Stimulated activated CD4-positive, alpha-beta T cell treated with anti-CD3 and anti-CD28 coated beads, TNF-alpha, amount 100 ng/mL, for 1 hour (primary cell): ENCODE data around the gene FBXO38.

Experiments
- DNase-seq, 3 donors: peaks; one replicate each; pipeline ENCODE4 v3.0.0-alpha.2; 2020; ENCODE audit warnings: low read depth in 3 of 3, low spot score in 1 of 3

The FBXO38 gene

DNA sequence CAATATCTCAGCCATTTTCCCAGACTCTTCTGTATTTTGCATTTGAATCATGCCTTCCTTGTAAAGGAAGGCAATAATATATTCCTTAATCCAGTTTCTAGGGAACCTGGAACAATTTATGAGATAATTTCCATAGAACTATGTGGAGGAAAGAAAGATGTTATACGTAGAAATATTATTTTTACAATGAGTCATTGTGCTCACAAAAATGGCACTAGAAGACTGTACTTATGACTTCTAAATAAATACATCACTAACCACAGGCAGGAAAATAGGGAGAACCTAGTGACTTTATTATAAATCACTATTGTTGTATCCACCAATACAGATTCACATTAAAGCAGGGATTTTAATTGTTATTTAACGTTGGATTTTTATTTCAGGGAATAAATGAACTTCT is 87.6 kb downstream of the FBXO38 start:
- DNase-seq = no peak

DNA sequence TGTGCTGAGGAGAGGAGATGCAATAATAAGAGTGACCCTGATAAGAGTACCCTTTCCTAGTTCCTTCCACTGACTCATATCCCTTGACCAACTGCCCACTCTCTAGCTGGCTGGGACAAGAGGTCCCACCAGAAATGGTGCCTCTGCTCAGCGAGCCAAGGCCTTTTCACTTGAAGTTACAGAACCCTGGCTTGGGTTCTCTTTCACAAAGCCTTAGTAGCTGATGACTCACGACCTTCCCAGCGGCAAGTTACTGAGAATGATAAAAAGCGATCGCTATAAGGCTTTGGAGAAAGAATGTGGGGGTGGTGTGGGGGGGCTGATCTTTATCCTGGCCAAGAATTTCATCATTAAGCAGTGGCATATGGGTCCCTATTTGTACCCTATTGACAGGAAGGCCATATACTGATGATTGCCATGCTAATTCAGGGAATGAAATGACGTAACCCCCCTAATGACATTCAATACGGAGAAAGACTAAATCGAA is 90.3 kb downstream of the FBXO38 start:
- DNase-seq = no peak

DNA sequence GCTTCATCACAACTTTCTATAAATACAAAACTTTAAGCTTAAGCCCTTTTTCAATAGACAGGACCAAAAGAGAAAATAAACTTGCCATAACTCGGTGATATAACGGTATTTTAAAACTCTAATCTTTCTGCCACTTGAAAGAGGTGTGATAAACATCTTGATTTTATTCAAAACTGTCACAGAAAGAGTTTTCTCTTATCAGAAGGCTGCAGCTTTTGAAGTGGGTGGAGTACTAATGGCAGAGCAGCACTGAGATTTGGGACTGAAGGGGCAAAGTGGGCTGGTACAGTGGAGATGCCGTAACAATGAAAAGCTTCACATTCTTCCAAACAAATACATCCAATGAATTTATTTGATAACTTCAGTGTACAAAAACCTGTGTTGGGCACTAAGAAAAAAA is 92.5 kb downstream of the FBXO38 start:
- DNase-seq = no peak

DNA sequence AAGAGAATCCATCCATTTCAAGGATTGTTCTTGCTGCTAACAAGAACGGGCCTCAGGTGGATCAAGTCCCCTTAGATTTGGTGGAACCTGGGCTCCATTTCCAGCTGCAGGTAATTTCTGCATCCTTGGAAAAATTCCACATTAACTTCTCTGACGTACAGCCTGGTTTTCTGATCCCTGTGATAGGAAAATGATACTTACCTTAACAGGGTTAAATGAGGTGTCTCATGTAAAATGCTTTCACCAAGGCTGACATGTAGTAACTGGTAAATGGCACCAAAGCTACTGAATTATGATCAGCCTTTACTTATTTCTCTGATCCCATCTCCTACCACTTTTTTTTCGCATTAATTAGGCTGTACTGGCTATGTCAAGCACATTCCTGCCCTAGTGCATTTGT is 93.7 kb downstream of the FBXO38 start:
- no peak for DNase-seq

DNA sequence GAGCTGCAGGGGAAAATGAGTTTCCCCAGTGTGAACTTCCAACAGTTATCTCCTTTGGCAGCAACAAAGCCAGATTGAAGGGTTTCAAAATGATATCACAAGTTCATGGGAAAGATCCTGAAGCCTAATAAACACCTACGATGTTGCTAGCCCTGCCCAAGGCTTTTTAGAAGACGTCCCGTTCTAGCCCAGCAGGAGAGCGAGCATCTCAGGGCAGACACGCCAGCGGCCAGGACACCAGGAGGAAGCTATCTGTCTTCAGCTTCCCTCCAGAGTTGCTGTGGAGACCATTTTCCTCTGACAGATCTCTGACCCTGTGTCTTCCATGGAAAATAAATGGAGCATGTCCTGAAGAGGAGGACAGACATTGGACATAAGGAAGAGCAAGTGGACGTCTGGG is 98.4 kb downstream of the FBXO38 start:
- DNase-seq = no peak

DNA sequence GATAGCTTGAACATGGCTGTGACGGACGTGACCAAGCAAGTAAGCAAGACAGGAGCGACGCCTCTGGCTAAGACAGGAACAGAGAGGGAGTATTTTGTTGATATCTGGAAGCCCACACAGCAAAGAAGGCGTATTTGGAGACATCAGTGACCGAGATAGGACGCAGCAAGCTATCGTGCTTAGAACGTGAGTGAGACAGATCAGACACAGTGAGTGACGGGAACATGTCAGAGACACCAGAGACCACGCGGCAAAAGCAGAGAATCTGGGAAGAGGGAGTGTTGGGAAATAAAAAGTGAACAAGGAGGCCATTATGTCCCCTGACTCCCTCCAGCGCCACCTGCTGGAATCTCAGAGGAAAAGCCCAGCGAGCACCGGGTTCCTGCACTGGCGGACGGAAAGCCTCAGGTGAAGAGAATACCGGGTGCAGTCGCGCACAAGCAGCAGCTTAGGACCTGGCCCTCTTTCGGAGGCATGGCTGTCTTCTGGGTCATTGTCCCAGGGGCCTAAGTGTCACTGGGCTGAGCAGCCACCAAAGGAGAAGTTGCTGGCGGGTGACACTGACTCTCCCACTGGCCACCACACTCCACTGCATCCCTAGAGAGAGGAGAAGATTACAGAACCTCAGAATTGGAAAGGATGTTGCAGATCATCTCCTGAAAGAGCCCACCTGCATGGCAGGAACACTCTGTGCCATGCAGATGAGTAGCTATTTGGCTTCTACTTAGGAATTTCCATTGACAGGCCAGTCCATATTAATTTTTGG is 99.1 kb downstream of the FBXO38 start:
- peak in 2 of 3 donors; percentile 17 to 38 for DNase-seq

DNA sequence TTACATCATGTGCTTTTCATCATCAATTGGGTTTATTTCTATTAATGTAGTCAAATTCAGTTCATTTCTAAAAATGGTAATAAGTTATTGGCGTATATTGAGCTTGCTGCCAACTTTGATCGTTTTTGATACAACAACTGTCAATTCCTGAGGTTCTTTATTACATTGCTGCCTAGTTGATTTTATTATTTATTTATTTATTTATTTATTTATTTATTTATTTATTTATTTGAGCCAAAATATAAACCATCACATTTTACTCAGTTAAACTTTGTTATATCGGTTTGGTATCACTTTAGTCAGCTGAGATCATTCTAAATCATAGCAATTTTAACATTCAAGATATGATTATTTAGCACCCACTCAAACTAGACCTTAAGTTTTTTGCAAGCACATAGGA is 100.0 kb downstream of the FBXO38 start:
- no peak for DNase-seq

DNA sequence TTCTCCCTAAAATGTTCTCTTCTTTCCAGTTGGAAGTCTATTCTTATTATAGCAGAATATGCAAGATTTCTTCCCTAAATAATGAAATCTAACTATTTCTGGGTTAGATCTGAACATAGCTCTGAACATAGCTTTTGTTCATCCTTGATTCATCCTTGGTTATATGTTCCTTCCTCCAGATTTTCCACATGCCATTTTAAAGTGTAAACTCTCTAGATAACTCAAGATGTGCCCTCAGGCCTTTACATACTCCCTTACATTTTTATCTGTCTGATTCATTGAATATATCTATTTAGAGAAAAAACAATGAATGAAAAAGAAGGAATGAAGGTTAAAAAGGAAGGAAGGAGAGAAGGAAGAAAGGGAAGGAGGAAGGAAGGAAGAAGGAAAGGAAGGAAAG is 100.9 kb downstream of the FBXO38 start:
- no peak for DNase-seq

DNA sequence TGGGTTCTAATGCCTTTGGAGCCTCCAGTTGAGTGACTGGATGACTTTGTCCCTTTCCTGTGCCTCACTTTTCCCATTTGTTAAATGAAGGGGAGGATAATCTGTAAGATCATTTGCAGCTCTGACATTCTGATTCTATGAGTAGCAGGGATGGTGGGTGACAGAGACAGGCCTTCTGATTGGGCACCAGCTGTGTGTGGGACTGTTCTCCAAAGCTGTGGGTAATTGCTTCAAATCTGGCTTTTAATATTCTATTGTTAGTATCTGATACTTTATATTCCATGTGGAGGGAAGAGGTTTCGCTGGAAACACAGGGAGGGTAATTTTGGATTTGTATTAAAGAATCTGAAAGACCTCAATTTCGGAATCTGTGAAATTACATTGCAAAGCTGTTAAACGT is 102.7 kb downstream of the FBXO38 start:
- DNase-seq = no peak

DNA sequence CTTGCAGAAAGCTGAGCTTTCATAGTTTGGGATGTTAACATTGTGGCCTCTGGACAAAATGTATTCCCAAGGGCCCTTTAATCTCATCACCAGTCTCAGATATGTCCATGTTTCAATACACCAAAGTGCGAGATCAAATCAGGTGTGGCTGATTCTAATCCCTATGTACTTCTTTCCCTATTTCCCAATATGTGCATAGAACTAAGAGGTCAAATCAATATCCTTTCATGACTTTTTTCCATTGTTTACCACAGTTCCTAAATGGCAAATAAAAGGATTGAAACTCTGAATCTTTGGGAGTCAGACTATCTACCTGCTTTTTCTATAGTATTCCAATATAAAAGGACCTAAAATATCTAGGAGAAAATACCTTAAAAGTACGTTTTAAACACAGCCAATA is 105.0 kb downstream of the FBXO38 start:
- no peak for DNase-seq

DNA sequence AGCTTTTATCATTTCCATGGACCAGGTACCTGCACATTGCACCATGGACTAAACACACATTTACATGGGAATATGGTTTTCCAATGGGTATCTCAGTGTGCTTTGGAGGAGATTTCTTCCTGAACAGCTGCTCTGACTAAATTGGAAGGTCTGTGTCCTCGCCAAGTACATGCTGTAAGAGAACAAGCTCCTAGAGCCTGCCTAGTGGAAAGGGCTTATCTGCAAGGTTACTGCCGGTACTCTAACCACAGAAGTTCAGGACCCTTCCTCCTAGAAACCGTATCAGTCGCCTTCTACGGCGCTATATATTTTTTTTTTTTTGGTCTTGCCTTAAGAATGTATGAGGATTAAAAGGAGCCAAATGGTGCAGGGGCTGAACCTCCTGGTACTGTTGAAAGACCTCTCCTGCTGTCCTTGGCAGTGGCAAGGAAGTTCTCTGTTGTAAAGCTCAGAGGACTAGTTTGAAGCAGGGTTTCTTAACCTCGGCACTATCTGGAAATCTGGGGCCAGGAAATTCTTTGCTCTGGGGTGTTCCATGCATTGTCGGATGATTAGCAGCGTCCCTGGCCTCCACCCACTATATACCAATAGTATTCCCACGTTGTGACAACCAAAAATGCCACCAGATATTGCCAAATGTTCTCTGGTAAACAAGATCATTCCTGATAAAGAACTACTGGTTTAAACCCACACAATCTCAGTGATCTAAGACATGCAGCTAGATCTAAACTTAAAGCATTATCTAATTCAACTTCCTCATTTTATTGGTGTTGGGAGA is 107.4 kb downstream of the FBXO38 start:
- DNase-seq = no peak

DNA sequence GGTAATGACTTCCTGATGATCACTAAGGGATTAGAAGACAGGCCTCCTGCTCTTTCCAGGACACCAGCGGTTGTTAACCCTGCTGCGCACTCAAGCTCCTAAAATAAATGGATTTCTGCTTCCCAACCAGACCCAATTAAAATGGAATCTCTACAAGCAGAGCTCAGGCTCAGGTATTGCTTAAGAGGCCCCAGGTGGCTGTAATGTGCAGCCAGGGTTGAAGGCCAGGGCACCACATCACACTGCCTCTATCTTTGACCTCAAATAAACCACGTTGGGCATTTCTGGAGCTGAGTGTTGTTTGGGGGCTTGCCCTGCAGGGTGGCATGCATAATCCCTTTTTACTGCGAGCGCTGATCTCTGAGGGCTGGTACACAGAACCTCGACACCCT is 108.0 kb downstream of the FBXO38 start:
- no peak for DNase-seq

DNA sequence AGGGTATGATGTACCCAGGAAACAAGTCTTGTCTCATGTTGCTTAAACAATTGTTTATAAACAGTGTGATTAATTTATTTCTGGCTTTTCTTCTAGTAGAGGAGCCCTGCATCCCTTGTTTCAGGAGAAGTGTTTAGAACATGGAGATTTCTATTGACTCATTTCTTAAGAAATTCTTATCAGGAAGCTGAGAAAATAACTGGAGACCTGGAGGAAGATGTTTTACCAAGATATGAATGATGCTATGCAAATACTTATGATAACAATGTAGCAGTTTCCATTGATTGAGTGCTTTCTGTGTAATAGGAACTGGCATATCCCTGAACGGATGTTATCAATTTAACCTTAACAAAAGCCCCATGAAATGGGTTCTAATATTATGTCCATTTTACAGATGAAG is 108.6 kb downstream of the FBXO38 start:
- DNase-seq = no peak
